Measurements from ENCODE around the gene DIPK1A.

DNA sequence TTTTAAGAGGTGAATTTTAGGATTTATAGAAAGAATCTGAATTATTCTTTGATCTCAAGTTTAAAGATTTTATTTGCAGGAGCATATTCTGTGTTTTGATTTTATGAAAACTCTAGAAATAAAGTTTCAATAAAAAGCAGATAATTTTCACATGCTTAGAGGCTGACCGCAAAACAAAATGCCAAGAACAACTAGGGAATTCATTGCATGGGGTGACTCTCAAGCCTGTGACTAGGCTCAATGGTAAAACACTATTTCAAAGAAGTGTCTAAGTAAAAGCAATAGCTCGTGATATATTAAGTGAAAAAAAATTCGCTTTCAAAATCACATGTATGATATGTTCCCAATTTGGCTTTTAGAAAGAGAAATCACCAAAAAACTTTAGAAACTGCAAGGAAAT is 79.9 kb downstream of the DIPK1A start:
- TF ChIP-seq EZH2 (IDR thresholded peaks at IDR 0.05; ENCODE audit: borderline replicate concordance, insufficient read depth, low read length, poor library complexity, severe bottlenecking): no peak
- TF ChIP-seq CTCF (IDR thresholded peaks at IDR 0.05; ENCODE audit: poor library complexity, severe bottlenecking): no peak
- TF ChIP-seq TAF1 (IDR thresholded peaks at IDR 0.05; ENCODE audit: low read depth): no peak
- TF ChIP-seq EP300 (conservative IDR thresholded peaks at IDR 0.05; ENCODE audit: poor library complexity, severe bottlenecking): no peak
- TF ChIP-seq REST (IDR thresholded peaks at IDR 0.05; ENCODE audit: borderline replicate concordance): no peak
- no peak for TF ChIP-seq POLR2AphosphoS5 (IDR thresholded peaks at IDR 0.05)

Measured in neural cell (in vitro differentiated cells).